Measurements from ENCODE around the gene PNMT.

The PNMT gene

DNA sequence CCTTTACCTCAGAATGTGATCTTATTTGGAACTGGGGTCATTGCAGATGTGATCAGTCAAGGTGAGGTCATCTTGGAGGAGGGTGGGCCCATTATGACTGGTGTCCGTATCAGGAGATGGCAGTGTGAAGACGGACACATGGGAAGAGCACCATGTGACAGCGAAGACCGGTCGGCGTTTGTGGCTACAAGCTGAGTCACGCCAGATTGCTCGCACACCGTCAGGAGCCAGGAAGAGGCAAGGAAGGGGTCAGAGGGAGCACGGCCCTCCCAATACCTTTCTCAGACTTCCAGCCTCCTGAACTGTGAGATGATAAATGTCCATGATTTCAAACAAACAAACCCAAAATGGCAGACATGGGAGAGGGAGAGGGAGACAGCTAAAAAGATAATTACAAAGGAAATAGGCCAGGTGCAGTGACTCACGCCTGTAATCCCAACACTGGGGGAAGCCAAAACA lies 18.1 kb upstream of the PNMT start:
- DNase-seq (ENCODE audit: low read depth): no peak
- H3K4me3 ChIP-seq (ENCODE audit: low read length): no peak overlapping the region
- TF ChIP-seq, protein P1, sequence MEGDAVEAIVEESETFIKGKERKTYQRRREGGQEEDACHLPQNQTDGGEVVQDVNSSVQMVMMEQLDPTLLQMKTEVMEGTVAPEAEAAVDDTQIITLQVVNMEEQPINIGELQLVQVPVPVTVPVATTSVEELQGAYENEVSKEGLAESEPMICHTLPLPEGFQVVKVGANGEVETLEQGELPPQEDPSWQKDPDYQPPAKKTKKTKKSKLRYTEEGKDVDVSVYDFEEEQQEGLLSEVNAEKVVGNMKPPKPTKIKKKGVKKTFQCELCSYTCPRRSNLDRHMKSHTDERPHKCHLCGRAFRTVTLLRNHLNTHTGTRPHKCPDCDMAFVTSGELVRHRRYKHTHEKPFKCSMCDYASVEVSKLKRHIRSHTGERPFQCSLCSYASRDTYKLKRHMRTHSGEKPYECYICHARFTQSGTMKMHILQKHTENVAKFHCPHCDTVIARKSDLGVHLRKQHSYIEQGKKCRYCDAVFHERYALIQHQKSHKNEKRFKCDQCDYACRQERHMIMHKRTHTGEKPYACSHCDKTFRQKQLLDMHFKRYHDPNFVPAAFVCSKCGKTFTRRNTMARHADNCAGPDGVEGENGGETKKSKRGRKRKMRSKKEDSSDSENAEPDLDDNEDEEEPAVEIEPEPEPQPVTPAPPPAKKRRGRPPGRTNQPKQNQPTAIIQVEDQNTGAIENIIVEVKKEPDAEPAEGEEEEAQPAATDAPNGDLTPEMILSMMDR (conservative IDR thresholded peaks at IDR 0.05; ENCODE audit: low read length): no peak

DNA sequence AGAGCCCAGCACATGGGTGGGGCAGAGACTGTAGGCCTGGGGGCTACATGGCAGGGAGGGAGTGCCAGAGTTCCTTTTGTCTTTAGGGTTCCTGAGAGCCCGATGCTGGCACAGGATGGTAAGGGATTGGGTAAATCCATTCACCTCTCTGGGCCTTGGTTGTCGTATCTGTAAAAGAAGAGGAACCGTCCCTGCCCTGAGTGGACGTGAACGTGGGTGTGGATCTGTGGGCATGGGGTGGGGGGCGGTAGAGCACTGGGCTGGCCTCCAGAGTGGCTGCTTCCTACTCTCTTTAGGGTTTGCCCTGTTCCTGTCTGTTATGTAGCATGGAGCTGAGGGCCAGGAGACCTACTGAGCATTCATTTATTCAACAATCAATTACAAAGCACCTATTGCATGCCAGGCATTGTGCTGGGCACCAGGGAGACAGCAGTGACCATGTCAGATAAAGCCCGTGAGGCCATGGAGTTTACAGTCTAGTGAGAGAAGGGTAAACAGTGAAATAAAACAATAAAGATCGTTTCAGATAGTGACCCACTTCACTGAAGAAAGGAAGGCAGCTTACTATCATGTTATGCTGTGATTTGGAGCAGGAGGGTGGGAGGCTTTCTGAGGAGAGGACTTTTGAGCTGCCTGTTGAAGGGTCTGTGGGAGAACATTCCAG lies 16.2 kb upstream of the PNMT start:
- TF ChIP-seq, protein P1 (conservative IDR thresholded peaks at IDR 0.05; ENCODE audit: low read length): no peak
- H3K4me3 ChIP-seq (ENCODE audit: low read length): no peak overlapping the region

DNA sequence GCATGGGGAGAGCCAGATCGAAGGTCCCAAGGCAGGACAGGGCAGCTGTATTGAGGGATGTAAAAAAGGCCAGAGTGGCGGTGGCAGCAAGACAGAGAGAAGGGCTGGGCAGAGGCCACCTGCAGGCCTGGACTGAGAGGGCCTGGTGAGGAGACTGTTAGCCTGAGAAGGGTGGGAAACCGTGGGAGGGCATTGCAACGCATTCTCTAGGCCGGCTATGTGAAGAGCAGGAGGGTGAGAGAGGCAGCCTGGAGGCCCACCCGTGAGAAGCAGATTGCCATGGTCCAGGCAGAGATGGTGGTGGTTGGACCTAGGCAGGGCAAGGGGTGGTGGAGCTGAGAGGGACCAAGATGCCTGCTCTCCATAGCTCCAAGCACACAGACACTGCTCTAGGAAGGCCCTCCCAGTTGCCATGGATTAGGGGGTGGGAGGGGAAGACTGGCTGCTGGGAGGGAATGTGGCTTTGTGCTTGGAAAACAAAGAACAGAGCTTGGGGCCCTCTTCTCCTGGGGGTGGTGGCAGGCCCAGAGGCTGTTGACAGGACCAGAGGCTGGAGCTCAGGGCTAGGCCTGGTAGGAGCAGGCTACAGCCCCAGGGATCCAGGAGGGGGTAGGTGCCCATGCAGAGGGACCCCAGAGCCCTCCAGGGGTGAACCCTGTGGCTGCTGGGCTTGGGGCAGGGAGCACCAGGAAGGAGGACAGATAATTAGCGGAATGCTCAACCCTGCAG lies 15.5 kb upstream of the PNMT start:
- H3K4me3 ChIP-seq (ENCODE audit: low read length): no peak overlapping the region
- TF ChIP-seq, protein P1 (conservative IDR thresholded peaks at IDR 0.05; ENCODE audit: low read length): no peak
- DNase-seq (ENCODE audit: low read depth): no peak

More for the DNA sequence above, 16.2 kb upstream of the PNMT start:
- DNase-seq (ENCODE audit: low read depth): no peak

DNA sequence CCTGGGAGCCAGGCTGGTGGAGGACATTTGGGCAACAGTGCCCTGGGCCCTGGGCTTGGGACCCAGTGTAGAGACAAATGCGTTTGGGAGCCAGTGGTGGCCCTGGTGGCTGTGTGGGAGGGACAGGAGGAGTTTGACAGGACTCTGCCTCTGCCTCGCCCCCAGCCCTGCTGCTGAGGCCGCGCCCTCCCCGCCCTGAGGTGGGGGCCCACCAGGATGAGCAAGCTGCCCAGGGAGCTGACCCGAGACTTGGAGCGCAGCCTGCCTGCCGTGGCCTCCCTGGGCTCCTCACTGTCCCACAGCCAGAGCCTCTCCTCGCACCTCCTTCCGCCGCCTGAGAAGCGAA lies 15.0 kb upstream of the PNMT start:
- H3K4me3 ChIP-seq (ENCODE audit: low read length): no peak overlapping the region
- DNase-seq (ENCODE audit: low read depth): no peak
- TF ChIP-seq, protein P1 (conservative IDR thresholded peaks at IDR 0.05; ENCODE audit: low read length): no peak

DNA sequence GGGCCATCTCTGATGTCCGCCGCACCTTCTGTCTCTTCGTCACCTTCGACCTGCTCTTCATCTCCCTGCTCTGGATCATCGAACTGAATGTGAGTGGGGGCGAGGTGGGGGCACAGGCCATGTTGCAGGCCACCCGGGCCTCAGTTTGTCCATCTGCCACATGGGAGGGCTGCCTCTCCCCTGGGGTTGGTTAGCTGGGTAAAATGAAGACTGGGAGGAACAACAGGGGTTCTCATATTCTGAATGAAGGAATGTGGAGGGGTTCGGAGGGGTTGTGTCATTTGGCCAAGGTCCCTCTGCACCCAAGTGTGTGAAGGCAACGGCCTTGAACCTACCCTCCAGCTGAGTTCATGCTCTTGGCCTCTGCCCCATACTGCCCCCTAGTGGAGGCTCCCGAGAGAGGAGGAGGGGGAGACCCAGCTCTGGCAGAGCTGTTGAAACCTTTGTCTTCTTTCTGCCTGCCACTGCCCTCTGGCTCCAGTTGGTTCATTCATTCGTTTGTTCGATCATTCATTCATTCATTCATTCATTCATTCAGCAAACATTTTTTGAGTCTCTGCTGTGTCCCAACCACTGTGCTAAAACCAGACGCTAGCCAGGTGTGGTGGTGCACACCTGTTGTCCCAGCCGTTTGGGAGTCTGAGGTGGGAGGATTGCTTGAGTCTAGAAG lies 14.5 kb upstream of the PNMT start:
- TF ChIP-seq, protein P1 (conservative IDR thresholded peaks at IDR 0.05; ENCODE audit: low read length): peak; percentile 80
- peak; percentile 22 for DNase-seq (ENCODE audit: low read depth)
- H3K4me3 ChIP-seq (ENCODE audit: low read length): no peak overlapping the region

DNA sequence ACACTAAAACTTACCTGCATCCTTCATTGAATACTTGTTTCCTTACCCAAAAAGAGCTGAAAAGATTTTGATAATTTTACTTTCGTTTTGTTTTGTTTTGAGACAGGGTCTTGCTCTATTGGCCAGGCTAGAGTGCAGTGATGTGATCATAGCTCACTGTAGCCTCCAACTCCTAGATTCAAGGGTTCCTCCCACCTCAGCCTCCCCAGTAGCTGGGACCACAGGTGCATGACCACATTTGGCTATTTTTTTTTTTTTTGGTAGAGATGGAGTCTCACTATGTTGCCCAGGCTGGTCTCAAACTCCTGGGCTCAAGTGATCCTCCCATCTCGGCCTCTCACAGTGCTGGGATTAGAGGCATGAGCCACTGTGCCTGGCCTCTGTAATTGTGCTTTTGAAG lies 13.1 kb upstream of the PNMT start:
- no peak overlapping the region for H3K4me3 ChIP-seq (ENCODE audit: low read length)
- DNase-seq (ENCODE audit: low read depth): no peak
- TF ChIP-seq, protein P1 (conservative IDR thresholded peaks at IDR 0.05; ENCODE audit: low read length): no peak
